ENCODE results near the gene DISP3.

- TF ChIP-seq EZH2phosphoT487 (IDR thresholded peaks at IDR 0.05; ENCODE audit: insufficient read depth, low read depth) (no peak), EZH2 (IDR thresholded peaks at IDR 0.05; ENCODE audit: insufficient read depth, poor library complexity, severe bottlenecking) (no peak)
These were observed 15.2 kb downstream of the DISP3 start for GRCh38 chr1:11493972-11494655.

All from GM23248 (cell line).